Thyroid gland (tissue), 4 donors: ENCODE data around the gene IGFBP3. TPM values are rescaled to one million over a fixed set of nuclear protein-coding genes. Genes with fewer than 3 reads are reported as not detected.

Source experiments
- DNase-seq, 2 donors: peaks; one replicate each; pipeline ENCODE4 v3.0.0-alpha.2; 2019
- H3K27ac ChIP-seq, 3 donors: fragments of 200-600 bp; sonication (generic); 1 replicate in 2 of 3; 2 replicates in 1 of 3; pipeline ENCODE4 v1.5.1; 2016 to 2019; ENCODE audit warnings: mild to moderate bottlenecking in 1 of 3, moderate library complexity in 1 of 3
- H3K27me3 ChIP-seq: fragments of 200-600 bp; sonication (generic); one replicate; pipeline ENCODE4 v1.5.1; 2019
- H3K36me3 ChIP-seq, 2 donors: fragments of 200-600 bp; sonication (generic); one replicate each; pipeline ENCODE4 v1.5.1; 2016 to 2019
- H3K4me1 ChIP-seq, 2 donors: fragments of 200-600 bp; sonication (generic); one replicate each; pipeline ENCODE4 v1.5.1; 2017 to 2019
- H3K4me3 ChIP-seq, 3 donors: fragments of 200-600 bp; sonication (generic); replicated peaks in 1 of 3; 1 replicate in 2 of 3; 2 replicates in 1 of 3; pipeline ENCODE4 v1.5.1; 2016; ENCODE audit warnings: mild to moderate bottlenecking in 1 of 3
- H3K9me3 ChIP-seq: fragments of 200-600 bp; sonication (generic); one replicate; pipeline ENCODE4 v1.5.1; 2017
- CTCF ChIP-seq, 6 experiments: fragments of 200-600 bp in 3 of 6; fragments of 450-650 bp in 3 of 6; sonication (generic) in 3 of 6; IDR thresholded peaks; one replicate each; pipeline ENCODE4 v1.5.1; 2016 to 2019; ENCODE audit warnings: antibody characterized with exemption in 6 of 6, mild to moderate bottlenecking in 2 of 6, inconsistent platforms in 1 of 6, moderate library complexity in 1 of 6
- POLR2A ChIP-seq, 2 donors: fragments of 450-650 bp; IDR thresholded peaks; one replicate each; pipeline ENCODE4 v1.6.1; 2017; ENCODE audit warnings: antibody characterized with exemption in 2 of 2, mild to moderate bottlenecking in 2 of 2, moderate library complexity in 1 of 2
- WGBS, 2 donors: methylation state at CpG; one replicate each; pipeline ENCODE4 v1.1.5; 2017; 5-methylcytosine and 5-hydroxymethylcytosine counted together
- intact Hi-C: fragments of 100-400 bp; cut with DNase I; formaldehyde crosslinking; loops from one replicate; pipeline ENCODE4 v1.15.1; 2023
- total RNA-seq, 4 donors: library from RNA; depleted of rRNA; stranded (reverse); fragments of >200 nt; gene quantifications; one replicate each; pipeline ENCODE4 v1.2.3, GENCODE V29; 2016

The IGFBP3 gene
- total RNA-seq, 4 donors from 2014 or later, result 37.9 to 95.1 (median 58.7) TPM

- Histone ChIP-seq H3K4me3 (peak overlapping the region in 1 of 3 donors; percentile 27), H3K36me3 (no peaks in the 10 kb centered on the region), H3K9me3 (no peaks in the 10 kb centered on the region), H3K27me3 (no peaks in the 10 kb centered on the region), H3K27ac (no peak overlapping the region), H3K4me1 (peaks cover 14 to 39% of the 10 kb centered on the region in 2 donors)
- DNase-seq, result no peak
- TF ChIP-seq CTCF (IDR thresholded peaks at IDR 0.05) (no peak), POLR2A (IDR thresholded peaks at IDR 0.05) (no peak)
- intact Hi-C loops, result loop anchor here (5.0 to 10.0 kb wide), 4 partner anchors 437 to 1325 kb away; no protein-coding TSS in a partner anchor
- WGBS, 2 donors, result 7 to 8% methylated on average over 19 of the region's 19 CpGs
Measured at GRCh38 chr7:45919993-45920459, 1.0 kb downstream of the IGFBP3 start.

DNA sequence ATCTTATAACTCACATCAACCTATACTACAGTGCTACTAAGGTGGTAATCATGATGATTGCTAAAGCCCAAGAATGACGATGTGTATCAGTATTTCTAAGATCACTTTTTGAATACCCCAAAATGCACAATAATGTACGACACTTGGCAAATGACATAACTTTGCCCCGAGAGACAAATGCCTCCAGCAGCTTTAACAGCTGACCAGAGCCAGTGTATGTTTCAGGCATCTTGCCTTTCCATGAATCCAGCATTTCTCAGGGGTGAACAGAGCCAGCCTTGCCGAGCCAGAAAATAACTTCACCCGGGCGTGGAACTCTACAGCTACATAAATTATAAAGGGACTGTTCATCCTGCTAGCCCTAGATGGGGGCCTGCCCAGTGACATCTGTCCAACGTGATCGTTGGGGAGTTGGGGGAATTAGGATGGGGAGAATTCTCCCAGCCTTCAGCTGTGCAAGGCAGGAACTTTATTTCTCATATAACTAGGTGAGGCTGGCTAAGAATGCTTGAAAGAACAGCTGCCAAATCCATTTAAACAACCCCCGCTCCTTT lies 1.8 kb downstream of the IGFBP3 start:
- Histone ChIP-seq H3K9me3 (no peaks in the 10 kb centered on the region), H3K4me3 (no peak overlapping the region), H3K36me3 (peaks cover 0 to 3% of the 10 kb centered on the region in 2 donors), H3K27me3 (no peaks in the 10 kb centered on the region), H3K27ac (no peak overlapping the region), H3K4me1 (peaks cover 14 to 39% of the 10 kb centered on the region in 2 donors)
- intact Hi-C loops, result loop anchor here (5.0 to 10.0 kb wide), 2 partner anchors 438 to 1325 kb away; no protein-coding TSS in a partner anchor
- no peak for DNase-seq
- 48 to 49% methylated on average over 9 of the region's 9 CpGs for WGBS, 2 donors
- TF ChIP-seq POLR2A (IDR thresholded peaks at IDR 0.05) (no peak), CTCF (IDR thresholded peaks at IDR 0.05) (no peak)

- no peaks in the 10 kb centered on the region for H3K27me3 ChIP-seq
- H3K36me3 ChIP-seq, result peaks cover 0 to 3% of the 10 kb centered on the region in 2 donors
- no peak overlapping the region for H3K27ac ChIP-seq
- peaks cover 14 to 39% of the 10 kb centered on the region in 2 donors for H3K4me1 ChIP-seq
- DNase-seq, result no peak
- intact Hi-C loops, result loop anchor here (5.0 to 10.0 kb wide), 2 partner anchors 439 to 1326 kb away; no protein-coding TSS in a partner anchor
- H3K4me3 ChIP-seq, result no peak overlapping the region
- TF ChIP-seq POLR2A (IDR thresholded peaks at IDR 0.05) (no peak), CTCF (IDR thresholded peaks at IDR 0.05) (no peak)
- no peaks in the 10 kb centered on the region for H3K9me3 ChIP-seq
- WGBS, 2 donors, result 82 to 91% methylated on average over 2 of the region's 2 CpGs
Measured at GRCh38 chr7:45918556-45918955, 2.5 kb downstream of the IGFBP3 start.

DNA sequence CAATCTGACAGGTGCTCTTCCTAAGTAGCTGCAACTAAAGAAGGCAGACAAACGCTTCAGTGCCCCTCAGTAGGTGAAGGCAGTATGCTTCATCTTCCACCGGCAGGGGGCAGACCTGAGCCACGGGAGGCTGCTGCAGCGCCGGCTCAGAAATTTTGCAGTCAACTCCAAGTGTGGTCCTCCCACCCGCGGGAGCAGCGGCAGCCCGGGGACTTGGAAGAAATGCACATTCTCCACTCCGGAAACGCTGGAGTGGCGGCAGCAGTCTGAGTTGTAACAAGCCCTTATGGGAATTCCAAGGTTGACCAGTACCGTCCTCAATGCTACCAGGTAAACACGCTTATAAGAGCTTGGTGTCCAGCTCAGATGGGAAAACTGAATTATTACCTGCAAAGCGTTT lies 3.4 kb downstream of the IGFBP3 start:
- H3K27me3 ChIP-seq, result no peaks in the 10 kb centered on the region
- H3K4me1 ChIP-seq, result peaks cover 14 to 34% of the 10 kb centered on the region in 2 donors
- peaks cover 0 to 3% of the 10 kb centered on the region in 2 donors for H3K36me3 ChIP-seq
- 7 to 26% methylated on average over 5 to 12 of the region's 15 CpGs for WGBS, 2 donors
- intact Hi-C loops, result loop anchor here (5.0 to 10.0 kb wide), 2 partner anchors 440 to 1327 kb away; no protein-coding TSS in a partner anchor
- no peak overlapping the region for H3K4me3 ChIP-seq
- peak; percentile 77 to 86 for DNase-seq
- no peak overlapping the region for H3K27ac ChIP-seq
- TF ChIP-seq POLR2A (IDR thresholded peaks at IDR 0.05) (no peak), CTCF (IDR thresholded peaks at IDR 0.05) (peak; percentile 78 to 96 (median 88))
- H3K9me3 ChIP-seq, result no peaks in the 10 kb centered on the region

GRCh38 chr7:45917064-45917463 lies 4.0 kb downstream of the IGFBP3 start:
- peaks cover 0 to 3% of the 10 kb centered on the region in 2 donors for H3K36me3 ChIP-seq
- H3K9me3 ChIP-seq, result no peaks in the 10 kb centered on the region
- TF ChIP-seq CTCF (IDR thresholded peaks at IDR 0.05), result no peak
- TF ChIP-seq POLR2A (IDR thresholded peaks at IDR 0.05), result no peak
- no peak overlapping the region for H3K27ac ChIP-seq
- H3K4me1 ChIP-seq, result peaks cover 8 to 29% of the 10 kb centered on the region in 2 donors
- intact Hi-C loops, result loop anchor here (5.0 to 10.0 kb wide), 2 partner anchors 440 to 1328 kb away; no protein-coding TSS in a partner anchor
- no peak for DNase-seq
- no peaks in the 10 kb centered on the region for H3K27me3 ChIP-seq
- WGBS, 2 donors, result 72 to 78% methylated on average over 14 of the region's 14 CpGs
- no peak overlapping the region for H3K4me3 ChIP-seq
